Measurements from ENCODE around the gene R3HDM1.
"Not testable (repeated sequence)": the region's sequence is repeated elsewhere in the genome, so short reads cannot be mapped to it uniquely, and the experiment has no call there.

Gene R3HDM1

GRCh38 chr2:135531231-135532197, at the start of gene R3HDM1:
Gene R3HDM1 (plus strand): TSS chr2:135531484. CDS start chr2:135604846, 73,362 bp downstream.
- DNase-seq (ENCODE audit: low read depth) = peak; percentile 100

- DNase-seq (ENCODE audit: low read depth) = peak; percentile 22
Observed at GRCh38 chr2:135485441-135485840, 45.8 kb upstream of the R3HDM1 start.

GRCh38 chr2:135490376-135490775, 40.9 kb upstream of the R3HDM1 start:
- DNase-seq (ENCODE audit: low read depth) = no peak

DNA sequence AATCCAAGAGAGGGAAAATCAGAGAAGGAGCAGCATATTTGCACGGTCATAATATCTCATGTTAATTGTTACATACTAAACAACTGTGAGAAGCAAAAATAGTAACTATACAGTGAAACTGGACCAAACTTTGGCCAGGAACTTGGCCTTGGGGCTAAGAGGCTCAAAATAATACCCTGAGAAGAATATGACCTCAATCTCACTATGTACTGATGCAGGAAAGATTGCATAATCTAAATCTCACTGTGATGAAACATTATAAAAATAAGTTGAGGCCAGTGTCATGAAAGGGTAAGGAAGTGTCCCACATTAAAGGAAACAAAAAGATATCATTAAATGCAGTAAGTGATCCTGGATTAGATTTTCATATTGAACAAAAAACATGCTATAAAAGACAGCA, 36.8 kb upstream of the R3HDM1 start:
- no peak for DNase-seq (ENCODE audit: low read depth)

DNA sequence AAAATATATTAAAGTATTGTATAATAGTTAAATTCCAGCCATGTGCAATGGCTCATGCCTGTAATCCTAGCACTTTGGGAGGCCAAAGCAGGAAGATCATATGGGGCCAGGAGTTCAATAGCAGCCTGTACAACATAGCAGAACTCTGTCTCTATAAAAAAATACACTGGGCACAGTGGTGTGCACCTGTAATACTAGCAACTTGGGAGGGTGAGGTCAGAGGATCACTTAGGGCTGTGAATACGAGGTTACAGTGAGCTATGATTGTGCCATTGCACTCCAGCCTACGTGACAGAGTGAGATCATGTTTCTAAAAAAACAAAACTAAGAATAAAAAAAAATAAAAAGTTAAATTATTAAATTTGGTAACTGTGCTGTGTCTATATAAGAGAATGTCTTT, 36.4 kb upstream of the R3HDM1 start:
- no peak for DNase-seq (ENCODE audit: low read depth)

DNA sequence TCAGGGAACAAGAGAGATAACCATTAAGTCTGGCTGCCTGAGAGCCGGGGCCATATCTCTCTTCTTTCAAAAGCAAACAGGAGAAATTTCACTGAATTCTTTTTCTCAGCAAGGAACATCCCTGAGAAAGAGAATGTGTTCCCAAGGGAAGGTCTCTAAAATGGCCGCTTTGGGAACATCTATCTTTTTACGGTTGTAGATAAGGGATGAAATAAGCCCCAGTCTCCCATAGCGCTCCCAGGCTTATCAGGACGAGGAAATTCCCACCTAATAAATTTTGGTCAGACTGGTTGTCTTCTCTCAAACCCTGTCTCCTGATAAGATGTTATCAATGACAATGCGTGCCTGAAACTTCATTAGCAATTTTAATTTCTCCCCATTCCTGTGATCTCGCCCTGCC, 32.7 kb upstream of the R3HDM1 start:
- DNase-seq (ENCODE audit: low read depth) = not testable (repeated sequence)

DNA sequence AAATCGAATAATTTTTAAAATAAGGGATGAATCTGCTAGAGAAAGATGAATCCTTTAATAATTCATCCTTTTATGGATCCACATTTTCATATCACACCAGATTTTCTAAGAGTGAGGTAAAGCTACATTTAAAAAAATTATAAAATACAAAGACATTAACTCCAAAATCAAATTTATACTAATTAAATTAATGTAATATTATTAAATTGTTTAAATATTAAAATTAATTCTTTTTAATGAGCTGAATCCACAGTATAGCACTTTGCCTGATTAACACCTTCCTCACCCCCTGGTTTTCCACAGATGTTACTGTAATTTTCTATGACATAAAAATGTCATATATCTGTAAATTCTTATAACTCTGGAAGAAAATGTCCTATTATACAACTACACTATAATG, 26.5 kb upstream of the R3HDM1 start:
- DNase-seq (ENCODE audit: low read depth) = no peak

- no peak for DNase-seq (ENCODE audit: low read depth)
Observed at GRCh38 chr2:135510577-135510976, 20.7 kb upstream of the R3HDM1 start.

DNA sequence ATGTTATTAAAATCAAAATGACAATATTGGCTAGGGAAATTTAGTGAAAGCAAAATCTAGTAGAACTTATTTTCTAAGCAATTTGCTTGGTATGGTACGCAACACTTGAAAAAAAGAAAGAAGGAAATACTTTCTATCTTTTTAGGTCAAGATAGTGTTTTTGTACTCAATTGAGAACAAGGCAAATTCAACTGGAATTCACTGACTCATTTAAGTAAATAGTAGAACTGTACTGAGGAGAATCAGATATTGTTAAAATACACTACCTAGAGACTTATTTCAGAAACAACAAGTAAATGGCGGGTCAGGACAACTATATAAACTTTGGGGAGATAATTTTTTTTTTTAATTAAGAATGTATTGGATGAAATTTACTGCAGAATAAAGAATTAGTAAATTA, 19.2 kb upstream of the R3HDM1 start:
- no peak for DNase-seq (ENCODE audit: low read depth)

- no peak for DNase-seq (ENCODE audit: low read depth)
Observed at GRCh38 chr2:135525786-135526185, 5.5 kb upstream of the R3HDM1 start.

GRCh38 chr2:135528006-135528405, 3.3 kb upstream of the R3HDM1 start:
- peak; percentile 27 for DNase-seq (ENCODE audit: low read depth)

- peak; percentile 98 for DNase-seq (ENCODE audit: low read depth)
Observed at GRCh38 chr2:135530313-135531230, 712 bp upstream of the R3HDM1 start, which contains the start of gene ZRANB3. Gene ZRANB3 (minus strand): TSS chr2:135531218.

- DNase-seq (ENCODE audit: low read depth) = no peak
Observed at GRCh38 chr2:135532581-135532980, 1.3 kb downstream of the R3HDM1 start.

DNA sequence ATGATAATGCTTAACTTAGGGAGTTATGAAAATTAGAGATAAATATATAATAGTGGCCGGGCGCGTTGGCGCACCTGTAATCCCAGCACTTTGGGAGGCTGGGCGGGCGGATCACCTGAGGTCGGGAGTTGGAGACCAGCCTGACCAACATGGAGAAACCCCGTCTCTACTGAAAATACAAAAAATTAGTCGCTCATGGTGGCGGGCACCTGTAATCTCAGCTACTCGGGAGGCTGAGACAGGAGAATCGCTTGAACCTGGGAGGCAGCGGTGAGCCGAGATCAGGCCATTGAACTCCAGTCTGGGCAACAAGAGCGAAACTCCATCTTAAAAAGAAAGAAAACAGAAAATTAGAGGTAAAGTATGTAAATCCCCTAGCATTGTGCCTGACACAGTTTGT, 2.3 kb downstream of the R3HDM1 start:
- not testable (repeated sequence) for DNase-seq (ENCODE audit: low read depth)

- DNase-seq (ENCODE audit: low read depth) = no peak
Observed at GRCh38 chr2:135546436-135546835, 15.2 kb downstream of the R3HDM1 start.

GRCh38 chr2:135547311-135547710, 16.0 kb downstream of the R3HDM1 start:
- DNase-seq (ENCODE audit: low read depth) = no peak

GRCh38 chr2:135551356-135551755, 20.1 kb downstream of the R3HDM1 start:
- DNase-seq (ENCODE audit: low read depth) = no peak

DNA sequence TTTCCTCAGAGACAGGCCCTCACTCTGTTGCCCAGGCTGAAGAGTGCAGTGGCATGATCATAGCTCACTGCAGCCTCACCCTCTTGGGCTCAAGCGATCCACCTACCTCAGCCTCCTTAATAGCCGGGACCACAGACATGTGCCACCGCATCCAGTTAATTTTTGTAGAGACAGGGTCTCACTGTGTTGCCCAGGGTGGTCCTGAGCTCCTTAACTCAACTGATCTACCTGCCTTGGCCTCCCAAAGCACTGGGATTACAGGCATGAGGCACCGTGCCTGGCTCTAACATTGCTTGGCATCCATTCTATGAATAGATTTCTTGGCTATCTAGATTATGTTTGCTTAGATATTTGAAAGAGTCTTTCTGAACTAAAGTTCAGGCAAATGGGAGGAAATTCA, 21.6 kb downstream of the R3HDM1 start:
- no peak for DNase-seq (ENCODE audit: low read depth)

DNA sequence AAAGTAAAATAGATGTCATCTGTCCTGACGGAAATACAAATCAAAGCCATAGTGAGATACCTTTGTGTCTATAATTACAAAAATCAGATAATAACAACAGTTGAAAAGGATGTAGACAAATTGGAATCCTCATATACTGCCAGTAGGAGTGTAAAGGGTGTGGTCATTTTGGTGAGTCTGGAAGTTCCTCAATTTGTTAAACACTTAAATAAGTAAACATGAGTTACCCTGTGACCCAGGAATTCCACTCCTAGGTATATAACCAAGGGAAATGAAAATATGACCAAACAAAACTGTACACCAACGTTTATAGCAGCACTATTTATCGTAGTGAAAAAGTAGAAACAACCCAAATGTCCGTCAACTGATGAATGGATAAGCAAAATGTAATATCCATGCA, 24.0 kb downstream of the R3HDM1 start:
- no peak for DNase-seq (ENCODE audit: low read depth)

DNA sequence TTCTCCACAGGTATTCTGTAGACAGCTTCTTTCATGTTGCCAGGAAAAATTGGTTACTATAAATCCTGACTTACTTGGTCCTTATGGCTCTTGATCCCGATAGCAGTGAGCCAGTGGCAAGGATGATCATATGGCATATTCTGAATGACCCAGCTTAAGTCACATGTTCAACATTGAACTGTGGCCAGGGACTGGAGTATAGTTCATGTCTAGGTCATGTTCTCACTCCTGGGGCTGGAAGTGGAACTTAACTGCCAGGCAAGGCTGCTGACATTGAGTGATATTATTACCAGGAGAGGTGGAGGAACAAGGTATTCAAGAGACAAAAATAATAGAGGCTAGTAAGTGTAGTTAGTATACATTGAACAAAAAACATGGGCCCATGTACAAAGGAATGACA, 26.2 kb downstream of the R3HDM1 start:
- no peak for DNase-seq (ENCODE audit: low read depth)

- DNase-seq (ENCODE audit: low read depth) = no peak
Observed at GRCh38 chr2:135561925-135562324, 30.6 kb downstream of the R3HDM1 start.

GRCh38 chr2:135563793-135564192, 32.5 kb downstream of the R3HDM1 start:
- DNase-seq (ENCODE audit: low read depth) = peak; percentile 71

GRCh38 chr2:135570884-135571283, 39.6 kb downstream of the R3HDM1 start:
- DNase-seq (ENCODE audit: low read depth) = no peak

Data from ELR (cell line).